Right lobe of liver (tissue), 4 donors: ENCODE results near the gene P3H2.

Source experiments
- POLR2A ChIP-seq: fragments of 450-650 bp; IDR thresholded peaks from one replicate; pipeline ENCODE4 v1.6.1; 2017; ENCODE audit warnings: antibody characterized with exemption, mild to moderate bottlenecking
- TF ChIP-seq, protein P1 (sequence below), 4 donors: fragments of 200-600 bp in 3 of 4; fragments of 450-650 bp in 1 of 4; IDR thresholded peaks; one replicate each; pipeline versions ENCODE4 v1.5.1 to v1.8.0; 2016 to 2022; ENCODE audit warnings: antibody characterized with exemption in 4 of 4, mild to moderate bottlenecking in 2 of 4
- donor health status: DM: no; HTN: no; CAD: no.
- donor health status: DM: no; HTN: no; CAD: no.
- donor health status: DM: no; HTN: yes; CAD: no.

DNA sequence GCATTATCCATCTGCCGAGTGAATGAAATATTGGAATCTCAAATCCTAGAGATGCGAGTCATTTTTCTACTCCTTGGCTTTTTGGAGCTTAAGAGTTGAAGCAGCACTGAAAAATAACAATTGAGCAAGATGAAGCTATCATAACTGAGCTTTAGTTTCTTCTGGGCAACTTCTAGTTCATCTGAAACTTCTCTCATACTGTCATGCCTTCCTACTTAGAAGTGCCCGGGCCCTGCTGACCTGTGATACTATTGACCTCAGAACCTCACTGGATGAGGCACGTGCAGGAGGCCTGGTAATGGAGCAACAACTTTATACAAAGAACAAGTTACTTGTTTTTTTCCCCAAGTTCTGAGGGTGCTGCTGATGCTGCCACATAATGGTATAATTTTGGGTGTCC, 48.5 kb upstream of the P3H2 start:
- TF ChIP-seq, protein P1, sequence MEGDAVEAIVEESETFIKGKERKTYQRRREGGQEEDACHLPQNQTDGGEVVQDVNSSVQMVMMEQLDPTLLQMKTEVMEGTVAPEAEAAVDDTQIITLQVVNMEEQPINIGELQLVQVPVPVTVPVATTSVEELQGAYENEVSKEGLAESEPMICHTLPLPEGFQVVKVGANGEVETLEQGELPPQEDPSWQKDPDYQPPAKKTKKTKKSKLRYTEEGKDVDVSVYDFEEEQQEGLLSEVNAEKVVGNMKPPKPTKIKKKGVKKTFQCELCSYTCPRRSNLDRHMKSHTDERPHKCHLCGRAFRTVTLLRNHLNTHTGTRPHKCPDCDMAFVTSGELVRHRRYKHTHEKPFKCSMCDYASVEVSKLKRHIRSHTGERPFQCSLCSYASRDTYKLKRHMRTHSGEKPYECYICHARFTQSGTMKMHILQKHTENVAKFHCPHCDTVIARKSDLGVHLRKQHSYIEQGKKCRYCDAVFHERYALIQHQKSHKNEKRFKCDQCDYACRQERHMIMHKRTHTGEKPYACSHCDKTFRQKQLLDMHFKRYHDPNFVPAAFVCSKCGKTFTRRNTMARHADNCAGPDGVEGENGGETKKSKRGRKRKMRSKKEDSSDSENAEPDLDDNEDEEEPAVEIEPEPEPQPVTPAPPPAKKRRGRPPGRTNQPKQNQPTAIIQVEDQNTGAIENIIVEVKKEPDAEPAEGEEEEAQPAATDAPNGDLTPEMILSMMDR (IDR thresholded peaks at IDR 0.05), result no peak
- no peak for TF ChIP-seq POLR2A
